ENCODE results near the gene MARCO.
"Not testable (repeated sequence)": the region's sequence is repeated elsewhere in the genome, so short reads cannot be mapped to it uniquely, and the experiment has no call there.

MARCO gene

GRCh38 chr2:118929059-118929458 lies 12.9 kb upstream of the MARCO start:
- DNase-seq (ENCODE audit: low spot score) = no peak

GRCh38 chr2:118932949-118933348 lies 9.0 kb upstream of the MARCO start:
- DNase-seq (ENCODE audit: low spot score) = no peak

DNA sequence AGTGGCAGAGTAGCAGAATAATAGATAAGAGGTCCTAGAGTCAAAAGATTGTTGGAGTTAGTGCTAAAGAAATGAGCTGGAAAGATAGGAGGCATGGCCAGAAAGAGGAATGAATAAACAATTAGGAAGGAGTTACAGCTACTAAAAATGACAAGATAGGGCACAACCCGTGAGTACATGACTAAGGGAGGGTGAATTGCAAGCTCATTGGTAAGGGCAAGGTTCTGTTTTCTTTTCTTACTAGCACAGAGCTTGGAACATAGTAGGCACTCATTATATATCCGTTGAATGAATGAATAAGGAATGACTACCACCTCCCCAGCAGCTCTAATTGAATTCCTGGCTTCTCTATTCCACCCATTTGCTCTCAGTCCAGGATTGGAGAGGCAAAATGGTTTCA lies 5.7 kb upstream of the MARCO start:
- no peak for DNase-seq (ENCODE audit: low spot score)

DNA sequence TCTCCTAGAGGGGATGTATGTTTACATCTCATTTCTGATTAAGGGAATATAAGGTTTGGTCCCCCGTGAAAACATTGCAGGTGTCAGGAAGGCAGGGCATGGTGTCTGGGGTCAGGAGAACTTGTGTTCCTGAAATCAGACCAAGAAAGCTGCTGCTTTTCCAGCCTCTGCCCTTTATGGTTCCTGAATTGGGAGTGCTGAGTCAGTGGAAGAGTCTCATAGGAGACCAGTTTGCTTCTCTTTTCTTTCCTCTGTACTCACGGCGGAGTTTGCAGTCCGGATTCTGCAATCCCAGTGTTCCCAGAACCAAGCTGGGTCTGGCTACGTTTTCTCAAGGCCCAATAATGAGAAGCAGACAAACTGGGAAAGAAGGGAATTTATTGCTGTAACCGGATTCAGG lies 5.1 kb upstream of the MARCO start:
- no peak for DNase-seq (ENCODE audit: low spot score)

DNA sequence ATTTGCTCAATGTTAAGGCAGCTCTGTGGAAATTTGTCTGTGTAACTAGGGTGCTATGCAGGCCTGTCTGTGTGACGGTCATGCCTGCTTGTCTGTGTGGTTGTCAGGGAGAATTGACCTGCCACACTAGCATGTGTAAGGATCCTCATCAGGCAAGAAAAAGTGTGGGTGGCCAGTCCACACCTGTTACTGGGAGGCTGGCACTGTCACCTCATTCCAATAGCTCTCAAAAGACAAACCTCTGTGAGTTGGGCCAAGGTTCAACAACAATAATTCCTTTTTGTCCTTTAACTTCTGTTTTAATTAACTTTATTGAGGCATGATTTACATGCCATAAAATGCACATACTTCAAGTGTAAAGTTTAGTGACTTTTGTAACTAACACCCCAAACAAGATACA lies 4.2 kb upstream of the MARCO start:
- no peak for DNase-seq (ENCODE audit: low spot score)

DNA sequence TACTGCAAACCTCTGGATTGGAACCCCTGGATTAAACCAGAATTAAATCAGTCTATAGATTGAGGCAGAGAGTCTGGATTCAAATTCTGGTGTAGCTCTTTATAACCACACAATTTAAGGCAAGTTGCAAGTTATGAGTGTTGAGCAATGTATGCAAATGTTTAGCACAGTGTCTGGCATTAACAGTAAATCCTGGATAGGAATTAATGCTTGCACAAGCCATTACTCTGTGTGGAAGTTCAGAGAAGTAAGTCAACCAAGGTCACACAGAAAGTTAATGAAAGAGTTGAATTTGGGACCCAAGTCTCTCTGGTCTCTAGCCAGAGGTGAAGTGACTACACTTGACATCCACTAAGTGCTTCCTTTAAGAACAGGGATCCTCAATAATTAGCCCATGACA lies 2.0 kb upstream of the MARCO start:
- DNase-seq (ENCODE audit: low spot score) = no peak

- DNase-seq (ENCODE audit: low spot score) = no peak
Observed at GRCh38 chr2:118940486-118941120, 1.4 kb upstream of the MARCO start.

DNA sequence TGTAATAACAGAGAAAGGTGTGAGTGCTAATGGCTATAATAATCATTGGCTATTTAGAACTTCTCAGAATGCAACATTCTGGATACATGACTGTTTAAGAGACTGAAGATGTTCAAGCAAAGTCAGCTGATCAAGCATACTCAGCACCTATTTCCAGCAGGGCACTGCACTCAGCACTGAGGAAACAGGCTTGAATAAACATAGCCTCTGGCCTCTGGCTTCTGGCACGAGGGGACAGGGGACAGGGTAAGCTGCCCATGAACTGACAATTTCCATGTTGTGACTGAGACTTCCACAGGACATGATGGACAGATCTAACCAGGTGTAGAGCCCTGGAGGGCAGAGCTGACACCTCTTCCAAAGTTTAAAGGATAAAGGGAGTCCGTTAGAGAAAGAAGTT lies 1.3 kb downstream of the MARCO start:
- no peak for DNase-seq (ENCODE audit: low spot score)

GRCh38 chr2:118945881-118946280 lies 3.9 kb downstream of the MARCO start:
- DNase-seq (ENCODE audit: low spot score) = no peak

- DNase-seq (ENCODE audit: low spot score) = not testable (repeated sequence)
Observed at GRCh38 chr2:118948266-118948665, 6.3 kb downstream of the MARCO start.

DNA sequence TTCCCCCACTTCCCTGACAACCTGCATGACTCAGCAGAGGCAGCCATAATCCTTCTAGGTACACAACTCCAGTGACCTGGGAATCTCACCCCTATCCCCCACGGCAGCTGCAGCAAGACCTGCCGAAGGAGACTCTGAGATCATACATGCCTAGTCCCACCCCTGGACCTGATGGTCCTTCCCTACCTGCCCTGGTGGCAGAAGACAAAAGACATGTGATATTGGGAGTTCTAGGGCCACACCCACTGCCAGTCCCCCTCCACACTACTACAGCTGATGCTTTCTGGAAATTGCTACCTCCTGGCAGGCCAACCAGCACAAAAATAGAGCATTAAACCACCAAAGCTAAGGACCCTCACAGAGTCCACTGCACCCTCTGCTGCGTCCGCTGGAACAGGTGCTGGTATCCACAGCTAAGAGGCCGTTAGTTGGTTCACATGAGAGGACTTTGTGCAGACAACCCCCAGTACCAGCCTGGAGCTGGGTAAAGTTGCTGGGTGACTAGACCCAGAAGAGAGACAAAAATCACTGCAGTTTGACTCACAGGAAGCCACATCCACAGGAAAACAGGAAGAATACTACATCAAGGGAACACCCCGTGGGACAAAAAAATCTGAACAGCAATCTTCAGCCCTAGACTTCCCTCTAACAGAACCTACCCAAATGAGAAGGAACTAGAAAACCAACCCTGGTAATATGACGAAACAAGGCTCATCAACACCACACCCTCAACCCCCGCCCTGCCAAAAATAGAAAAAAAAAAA lies 12.5 kb downstream of the MARCO start:
- no peak for DNase-seq (ENCODE audit: low spot score)

- DNase-seq (ENCODE audit: low spot score) = no peak
Observed at GRCh38 chr2:118965737-118966136, 23.7 kb downstream of the MARCO start.

GRCh38 chr2:118967124-118967880 lies 25.3 kb downstream of the MARCO start:
- no peak for DNase-seq (ENCODE audit: low spot score)

- no peak for DNase-seq (ENCODE audit: low spot score)
Observed at GRCh38 chr2:118968042-118968441, 26.0 kb downstream of the MARCO start.

GRCh38 chr2:118968961-118969733 lies 27.2 kb downstream of the MARCO start:
- DNase-seq (ENCODE audit: low spot score) = no peak

GRCh38 chr2:118969734-118970395 lies 27.9 kb downstream of the MARCO start:
- DNase-seq (ENCODE audit: low spot score) = no peak

GRCh38 chr2:118970396-118971135 lies 28.6 kb downstream of the MARCO start:
- DNase-seq (ENCODE audit: low spot score) = no peak

DNA sequence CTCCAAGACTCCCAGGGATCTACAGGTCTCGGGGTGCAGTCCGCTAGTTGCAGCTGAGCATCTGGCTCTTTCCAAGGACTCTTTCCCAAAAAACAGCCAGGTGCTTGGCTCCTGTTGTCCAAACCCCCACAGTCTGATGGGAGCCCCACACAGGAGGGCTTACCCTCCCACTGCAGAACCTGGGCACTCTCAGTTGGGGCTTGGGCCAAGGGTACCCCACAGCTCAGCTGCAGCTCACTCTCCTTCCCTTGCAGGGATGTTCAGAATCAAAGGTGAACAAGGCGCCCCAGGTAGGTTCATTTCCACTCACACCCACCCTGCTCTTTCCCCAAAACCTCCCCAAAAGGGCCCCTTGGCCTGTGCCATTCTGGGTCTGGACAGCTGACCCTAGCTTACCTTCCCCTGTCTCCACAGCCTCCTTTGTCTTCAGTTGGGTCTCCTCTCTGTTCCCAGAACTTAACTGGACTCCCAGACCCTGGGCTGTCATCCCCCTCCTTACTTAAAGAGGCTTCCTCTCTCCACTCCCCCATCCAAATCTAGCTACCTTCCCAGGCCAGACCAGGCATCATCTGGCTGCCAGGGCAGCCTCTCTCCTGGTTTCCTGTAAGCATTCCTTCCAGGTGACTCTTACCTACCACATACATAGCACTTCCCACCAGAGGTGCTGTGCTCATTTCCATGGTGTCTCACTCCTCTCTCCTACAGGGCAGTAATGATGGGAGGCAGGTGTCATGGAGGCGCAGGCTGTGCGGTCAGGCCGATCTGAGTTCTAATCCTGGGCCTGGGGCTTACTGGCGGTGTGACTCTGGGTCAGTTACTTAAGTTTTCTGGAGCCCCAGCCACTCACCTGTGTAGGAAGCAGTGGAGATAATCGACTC lies 29.5 kb downstream of the MARCO start:
- no peak for DNase-seq (ENCODE audit: low spot score)

GRCh38 chr2:118973542-118973951 lies 31.6 kb downstream of the MARCO start:
- DNase-seq (ENCODE audit: low spot score) = no peak
